Stimulated activated CD8-positive, alpha-beta memory T cell treated with anti-CD3 and anti-CD28 coated beads, Interleukin-15, amount 100 ng/mL, for 48 hours (primary cell): ENCODE measurements around the gene CCNG2.

Experiments
- DNase-seq, 2 donors: peaks; one replicate each; pipeline ENCODE4 v3.0.0-alpha.2; 2020; ENCODE audit warnings: low read depth in 2 of 2

CCNG2 gene

DNA sequence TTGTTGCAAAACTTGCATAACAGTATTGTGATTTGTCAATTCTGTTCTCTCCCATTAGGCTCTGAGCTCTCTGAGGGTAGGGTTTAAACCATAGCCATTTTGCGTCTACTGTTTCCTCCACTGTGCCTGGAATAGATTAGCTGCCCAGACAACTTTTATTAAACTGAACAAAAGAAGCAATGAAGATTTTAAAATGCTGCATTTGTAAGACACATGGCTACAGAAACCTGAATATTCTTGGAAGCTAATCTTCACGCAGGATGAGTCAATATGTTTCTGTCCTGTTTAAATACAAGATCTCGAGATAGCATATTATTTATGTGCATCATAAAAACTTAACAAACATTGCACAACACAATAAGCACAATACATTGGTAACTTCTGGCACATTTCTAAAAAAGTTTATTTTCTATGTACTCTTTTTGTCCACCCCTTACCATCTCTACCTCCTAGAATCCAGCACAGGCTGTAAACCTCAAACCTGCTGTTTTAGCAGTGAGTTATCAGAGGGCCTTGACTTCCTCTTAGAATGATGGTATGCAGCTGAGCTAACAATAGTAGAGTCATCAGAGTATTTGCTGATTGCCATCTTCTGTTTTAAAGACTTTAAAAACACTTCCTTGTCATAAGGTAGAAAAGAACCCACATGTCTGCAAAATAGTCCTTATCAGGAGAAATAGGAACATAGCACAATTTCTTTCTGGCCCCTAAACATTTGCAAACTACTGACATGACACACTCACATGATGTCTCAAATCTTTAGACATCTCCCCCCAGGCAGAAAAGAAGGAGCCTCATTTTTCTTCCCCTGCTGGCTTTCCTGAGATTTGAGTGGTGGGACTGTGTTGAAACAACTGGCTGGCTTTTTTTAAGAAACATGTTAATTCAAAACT, 10.6 kb upstream of the CCNG2 start:
- no peak for DNase-seq

DNA sequence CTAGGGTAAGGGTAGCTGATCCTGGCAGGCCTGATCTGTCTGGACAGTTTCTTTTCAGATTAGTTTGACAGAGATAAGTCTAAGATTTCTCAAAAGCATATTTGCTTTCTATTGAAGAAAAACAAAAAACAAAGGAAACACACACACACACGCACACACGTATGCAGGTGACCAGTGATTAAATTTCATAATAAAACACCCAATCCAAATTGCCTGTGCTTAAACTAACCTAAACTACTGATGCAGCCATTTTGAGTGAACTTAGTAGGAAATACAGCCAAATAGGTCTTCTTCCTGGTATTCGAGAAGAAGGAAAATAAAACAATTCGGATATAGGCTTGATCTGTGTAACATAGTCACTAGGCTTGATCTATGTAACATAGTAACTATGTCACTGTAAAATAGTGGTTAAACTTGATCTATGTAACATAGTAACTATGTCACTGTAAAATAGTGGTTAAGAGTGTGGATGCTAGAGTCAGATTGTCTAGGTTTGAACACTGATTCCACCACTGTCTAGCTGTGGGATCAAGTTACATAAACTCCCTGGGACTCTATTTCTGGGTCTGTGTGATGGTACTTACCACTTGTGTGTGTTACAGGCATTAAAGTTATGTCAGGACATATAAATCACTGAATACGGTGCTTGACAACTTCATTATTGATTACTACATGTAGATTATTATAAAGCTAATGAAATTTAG, 9.8 kb upstream of the CCNG2 start:
- DNase-seq: no peak

- DNase-seq: no peak
These were observed 8.9 kb upstream of the CCNG2 start for GRCh38 chr4:77148078-77148477.

GRCh38 chr4:77149789-77150188, 7.2 kb upstream of the CCNG2 start:
- DNase-seq: no peak

- DNase-seq: peak in 1 of 2 donors; percentile 3
These were observed 5.8 kb upstream of the CCNG2 start for GRCh38 chr4:77151241-77151640.

GRCh38 chr4:77152421-77152820, 4.6 kb upstream of the CCNG2 start:
- no peak for DNase-seq

DNA sequence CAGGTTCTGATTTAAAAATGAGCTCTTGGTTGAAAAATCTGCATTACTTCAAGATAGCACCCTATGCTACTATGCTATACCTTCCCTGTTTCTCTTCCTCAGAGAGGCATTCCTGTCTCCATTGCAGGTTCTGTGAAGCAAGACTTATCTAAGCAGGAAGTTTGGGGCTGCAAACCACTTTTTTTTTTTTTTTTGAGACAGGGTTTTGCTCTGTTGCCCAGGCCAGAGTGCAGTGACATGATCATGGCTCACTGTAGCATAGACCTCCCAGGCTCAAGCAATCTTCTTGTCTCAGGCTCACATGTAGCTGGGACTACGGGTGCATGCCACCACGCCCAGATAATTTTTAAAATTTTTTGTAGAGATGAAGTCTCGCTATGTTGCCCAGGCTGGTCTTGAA, 4.0 kb upstream of the CCNG2 start:
- no peak for DNase-seq

DNA sequence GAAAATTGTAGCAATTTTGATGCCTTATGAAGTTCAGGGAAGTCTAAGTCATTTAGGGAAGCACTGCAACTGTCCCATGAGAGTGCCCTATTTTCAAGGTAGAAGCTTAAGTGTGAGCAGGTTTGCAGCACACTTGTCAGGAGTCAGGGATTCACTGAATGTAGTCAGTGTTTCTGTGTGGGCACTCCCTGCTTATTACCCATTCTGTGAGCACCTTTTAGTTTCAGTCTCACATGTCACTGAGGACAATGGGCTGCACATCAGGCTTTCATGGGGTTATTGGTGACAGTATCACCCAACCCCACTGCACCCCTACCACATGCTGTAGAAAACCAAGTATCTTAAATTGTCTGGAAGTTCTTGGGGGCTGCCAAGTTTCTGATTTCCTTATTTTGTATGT, 2.9 kb upstream of the CCNG2 start:
- no peak for DNase-seq

DNA sequence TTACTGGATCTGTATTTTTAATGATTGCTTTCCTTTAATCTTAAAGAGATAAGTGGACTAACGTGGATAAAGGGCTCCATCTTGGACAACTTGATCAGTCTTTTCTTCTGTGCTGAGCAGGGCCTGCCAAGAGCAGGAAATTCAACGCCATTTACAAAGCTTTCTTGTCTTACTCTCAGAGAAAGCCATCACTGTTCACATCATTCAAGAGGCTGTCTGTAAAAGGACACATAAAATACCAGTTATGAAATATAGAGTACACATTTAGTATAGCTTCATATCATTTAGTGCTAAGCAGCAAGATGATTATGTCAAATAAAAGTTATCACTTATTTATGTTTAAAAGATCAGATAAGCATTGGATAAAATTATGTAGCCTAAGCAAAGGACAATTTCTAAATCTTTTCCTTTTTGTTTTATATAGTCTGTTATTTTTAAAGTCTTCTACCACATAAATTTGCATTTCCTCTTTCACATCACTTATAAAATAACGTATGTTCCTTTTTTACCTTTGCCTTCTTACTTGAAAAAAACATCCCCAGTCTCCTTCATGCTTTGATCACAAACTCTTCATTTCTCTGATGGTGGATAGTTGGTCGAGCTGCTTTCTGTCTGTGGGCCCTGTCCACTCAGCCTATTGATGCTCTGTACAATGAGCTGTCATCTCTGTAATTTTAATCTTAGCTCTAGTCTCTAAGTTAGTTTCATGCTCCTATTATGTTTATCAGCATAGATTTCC, 2.1 kb upstream of the CCNG2 start:
- no peak for DNase-seq

GRCh38 chr4:77155631-77156452, 1.2 kb upstream of the CCNG2 start:
- no peak for DNase-seq

DNA sequence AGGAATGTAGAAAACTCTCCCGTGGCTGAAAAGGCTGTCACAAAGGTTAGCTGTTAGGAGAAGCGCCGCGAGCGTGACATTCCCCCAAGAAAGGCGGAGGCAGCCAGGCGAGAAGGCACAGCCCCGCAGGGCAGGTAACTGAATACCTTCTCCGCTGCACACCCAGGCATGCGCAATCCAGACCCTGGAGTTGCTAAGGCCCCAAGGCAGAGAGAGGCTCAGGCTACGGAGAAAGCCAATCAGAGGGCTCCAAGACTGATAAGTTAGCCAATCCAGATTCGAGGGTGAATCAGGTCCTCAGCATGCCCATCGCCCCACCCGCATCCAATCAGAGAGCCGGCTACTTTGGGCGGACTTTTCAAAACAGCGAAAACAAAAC, 485 bp upstream of the CCNG2 start:
- peak; percentile 87 to 89 for DNase-seq

GRCh38 chr4:77157859-77158486, 966 bp downstream of the CCNG2 start:
- peak; percentile 65 to 77 for DNase-seq

GRCh38 chr4:77158487-77158861, 1.5 kb downstream of the CCNG2 start:
- DNase-seq: no peak

GRCh38 chr4:77159806-77160205, 2.8 kb downstream of the CCNG2 start:
- DNase-seq: no peak

DNA sequence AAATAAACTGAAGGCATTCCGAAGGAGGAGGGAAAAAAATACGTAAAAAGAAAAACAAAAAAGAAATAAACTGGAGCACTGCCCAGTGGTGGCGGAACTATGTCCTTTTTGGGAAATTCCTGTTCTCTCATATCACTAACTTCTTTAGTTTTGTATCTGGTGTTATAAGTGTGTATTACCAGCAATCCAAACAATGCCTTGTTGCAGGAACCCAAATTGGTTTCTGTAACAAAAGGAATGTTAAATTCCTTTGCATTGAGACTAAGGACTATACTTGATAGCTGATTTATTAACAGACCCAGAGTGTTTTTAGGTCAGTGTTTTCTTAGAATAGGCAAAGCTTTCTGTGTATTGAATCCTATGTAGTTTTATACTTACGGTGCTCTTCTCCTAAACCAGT, 6.6 kb downstream of the CCNG2 start:
- DNase-seq: no peak

DNA sequence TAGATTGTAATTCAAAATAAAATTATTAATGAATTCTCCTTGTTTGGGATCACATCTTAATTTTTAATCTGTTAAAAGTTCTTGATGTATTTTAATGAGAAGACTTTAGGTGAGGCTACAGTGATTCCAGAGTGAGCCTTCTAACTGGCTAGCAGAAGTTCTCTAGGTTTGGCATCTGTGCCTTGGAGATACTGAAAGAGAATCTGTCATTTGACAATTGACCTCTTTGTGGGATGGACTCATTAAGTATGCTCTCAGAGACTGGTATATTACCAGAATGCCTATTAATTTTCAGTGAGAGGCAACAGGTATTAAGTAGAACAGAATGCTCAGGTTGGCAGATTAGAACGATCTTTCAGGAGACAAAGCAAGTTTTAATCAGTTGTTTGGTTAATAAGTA, 10.2 kb downstream of the CCNG2 start:
- DNase-seq: no peak

DNA sequence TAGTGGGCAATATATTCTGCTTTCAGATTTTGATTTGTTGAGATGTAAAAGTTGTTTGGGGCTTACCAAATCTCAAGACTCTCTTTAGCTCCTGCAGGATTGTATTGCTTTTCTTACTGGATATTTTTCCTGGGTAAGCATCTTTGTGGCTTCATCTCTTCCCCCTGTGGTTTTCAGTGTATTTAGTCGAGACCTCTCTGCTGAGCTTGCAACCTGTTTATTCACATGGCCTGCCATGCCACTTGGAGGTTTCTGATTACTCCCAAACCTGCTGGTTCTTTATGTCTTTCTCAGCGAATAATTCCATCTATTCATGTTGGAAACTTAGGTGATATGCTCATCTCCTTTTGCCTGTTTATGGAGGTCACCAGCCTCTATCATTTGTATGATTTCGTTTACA, 10.9 kb downstream of the CCNG2 start:
- no peak for DNase-seq

DNA sequence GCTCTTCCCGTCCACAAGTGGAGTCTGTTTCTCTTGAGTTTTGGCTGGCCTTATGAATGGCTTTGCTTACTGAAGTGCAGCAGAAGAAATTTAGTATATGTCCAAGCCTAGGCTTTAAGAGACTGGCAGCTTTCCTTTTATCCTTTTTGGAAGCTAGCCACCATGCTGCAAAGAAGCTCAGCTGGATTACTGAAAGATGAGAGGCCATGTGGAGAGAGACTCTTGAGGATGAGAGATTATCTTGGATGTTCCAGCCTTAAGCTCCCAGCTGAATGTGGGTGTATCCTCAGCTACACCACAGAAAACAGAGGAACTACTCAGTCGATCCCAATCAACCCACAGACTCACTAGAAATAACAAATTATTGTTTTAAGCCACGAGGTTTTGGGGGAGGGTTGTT, 12.5 kb downstream of the CCNG2 start:
- no peak for DNase-seq

GRCh38 chr4:77170926-77171325, 13.9 kb downstream of the CCNG2 start:
- no peak for DNase-seq

- no peak for DNase-seq
These were observed 15.3 kb downstream of the CCNG2 start for GRCh38 chr4:77172336-77172735.

GRCh38 chr4:77174426-77174825, 17.4 kb downstream of the CCNG2 start:
- no peak for DNase-seq
